ENCODE data around the gene GJD2.

GRCh38 chr15:34772312-34772711 lies 17.5 kb upstream of the GJD2 start:
- TF ChIP-seq CTCF (IDR thresholded peaks at IDR 0.05) (no peak), POLR2A (IDR thresholded peaks at IDR 0.05) (no peak)
